Measurements from ENCODE around the gene ERO1A.

Gene ERO1A

GRCh38 chr14:52619687-52620086 lies 75.7 kb downstream of the ERO1A start:
- CTCF ChIA-PET = no interaction called here
- DNase-seq (ENCODE audit: extremely low spot score) = no peak
- no peak for TF ChIP-seq CTCF (IDR thresholded peaks at IDR 0.05; ENCODE audit: control extremely low read depth, extremely low read depth, low read depth, missing control alignments)
- POLR2A ChIA-PET = no interaction called here

DNA sequence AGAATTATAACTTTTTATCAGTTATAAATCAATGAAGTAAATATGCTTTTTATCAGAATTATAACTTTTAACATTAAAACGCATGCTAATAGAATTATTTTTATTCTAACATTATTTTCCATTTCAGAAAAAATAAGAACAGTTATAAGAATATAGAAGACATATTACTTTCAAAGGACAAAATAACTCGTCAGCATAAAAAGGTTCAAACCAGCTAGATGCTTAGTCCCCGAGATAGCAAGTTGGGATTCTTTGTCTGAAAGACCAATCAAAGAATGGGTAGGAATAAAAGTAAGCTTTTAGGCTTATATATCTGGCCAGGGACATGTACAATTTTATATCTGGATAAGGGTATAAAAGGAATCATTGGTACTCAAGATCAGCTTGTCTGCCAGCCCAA lies 76.8 kb downstream of the ERO1A start:
- POLR2A ChIA-PET = no interaction called here
- CTCF ChIA-PET = no interaction called here
- TF ChIP-seq CTCF (IDR thresholded peaks at IDR 0.05; ENCODE audit: control extremely low read depth, extremely low read depth, low read depth, missing control alignments) = no peak
- no peak for DNase-seq (ENCODE audit: extremely low spot score)

- no peak for DNase-seq (ENCODE audit: extremely low spot score)
- ChIA-PET CTCF (no interaction called here), POLR2A (no interaction called here)
- no peak for TF ChIP-seq CTCF (IDR thresholded peaks at IDR 0.05; ENCODE audit: control extremely low read depth, extremely low read depth, low read depth, missing control alignments)
Observed at GRCh38 chr14:52610187-52610586, 85.2 kb downstream of the ERO1A start.

GRCh38 chr14:52609445-52610044 lies 85.8 kb downstream of the ERO1A start:
- POLR2A ChIA-PET = no interaction called here
- CTCF ChIA-PET = no interaction called here
- TF ChIP-seq CTCF (IDR thresholded peaks at IDR 0.05; ENCODE audit: control extremely low read depth, extremely low read depth, low read depth, missing control alignments) = no peak
- DNase-seq (ENCODE audit: extremely low spot score) = no peak

DNA sequence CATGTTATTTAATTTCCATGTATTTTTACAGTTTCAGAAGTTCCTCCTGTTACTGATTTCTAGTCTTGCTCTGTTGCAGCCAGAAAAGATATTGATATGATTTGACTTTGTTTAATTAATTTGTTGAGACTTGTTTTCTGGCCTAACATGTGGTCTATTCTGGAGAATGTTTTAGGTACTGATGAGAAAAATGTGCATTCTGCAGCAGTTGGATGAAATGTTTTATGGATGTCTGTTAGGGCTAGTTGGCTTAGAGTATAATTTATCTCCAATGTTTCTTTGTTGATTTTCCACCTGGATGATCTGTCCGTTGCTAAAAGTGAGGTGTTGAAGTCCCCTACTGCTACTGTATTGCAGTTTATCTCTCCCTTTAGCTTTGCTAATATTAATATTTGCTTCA lies 88.3 kb downstream of the ERO1A start:
- no peak for TF ChIP-seq CTCF (IDR thresholded peaks at IDR 0.05; ENCODE audit: control extremely low read depth, extremely low read depth, low read depth, missing control alignments)
- DNase-seq (ENCODE audit: extremely low spot score) = no peak
- CTCF ChIA-PET = no interaction called here
- POLR2A ChIA-PET = interaction anchor here (0.5 kb wide), 1 partner anchor 322 kb away, joined by 3 read pairs; no protein-coding TSS in a partner anchor

DNA sequence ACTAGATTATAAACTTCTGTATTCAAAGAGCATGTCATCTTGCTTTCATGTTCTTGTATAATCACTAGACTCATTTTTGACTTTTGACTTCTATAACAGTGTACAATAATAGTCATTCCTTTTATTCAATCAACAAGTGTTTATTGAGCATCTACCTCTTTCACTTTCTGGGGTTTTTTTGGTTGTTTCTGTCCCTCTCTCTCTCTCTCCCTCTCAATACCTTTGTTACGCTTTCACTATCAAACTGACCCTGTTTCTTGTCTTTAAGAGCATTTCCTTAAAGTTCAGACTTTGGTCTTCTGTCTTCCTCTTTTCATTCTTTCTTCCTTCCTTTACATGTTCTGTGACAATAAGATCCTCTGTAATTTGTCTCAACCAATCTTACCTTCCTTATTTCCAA lies 93.2 kb downstream of the ERO1A start:
- ChIA-PET POLR2A (no interaction called here), CTCF (no interaction called here)
- no peak for TF ChIP-seq CTCF (IDR thresholded peaks at IDR 0.05; ENCODE audit: control extremely low read depth, extremely low read depth, low read depth, missing control alignments)
- DNase-seq (ENCODE audit: extremely low spot score) = peak; percentile 9

DNA sequence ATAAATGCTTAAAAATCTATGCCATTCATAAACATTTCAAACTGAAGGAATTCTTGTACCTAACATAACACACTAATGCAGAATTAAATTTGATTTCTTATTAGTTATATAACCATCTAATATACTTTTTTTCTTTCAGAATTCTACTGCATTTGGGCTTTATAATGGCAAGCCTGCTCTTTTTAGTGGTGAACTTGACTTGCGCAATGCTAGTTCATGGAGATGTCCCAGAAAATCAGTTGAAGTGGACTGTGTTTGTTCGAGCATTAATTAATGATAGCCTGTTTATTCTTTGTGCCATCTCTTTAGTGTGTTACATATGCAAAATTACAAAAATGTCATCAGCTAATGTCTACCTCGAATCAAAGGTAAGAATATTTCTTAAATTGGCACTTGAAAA lies 95.4 kb downstream of the ERO1A start:
- TF ChIP-seq CTCF (IDR thresholded peaks at IDR 0.05; ENCODE audit: control extremely low read depth, extremely low read depth, low read depth, missing control alignments) = no peak
- CTCF ChIA-PET = interaction anchor here (1.2 kb wide), 1 partner anchor 14 kb away, joined by 3 read pairs; no protein-coding TSS in a partner anchor
- POLR2A ChIA-PET = no interaction called here
- DNase-seq (ENCODE audit: extremely low spot score) = no peak
